OCI-LY7 (cell line): ENCODE measurements around the gene SRD5A3. TPM values are rescaled to one million over a fixed set of nuclear protein-coding genes. Genes with fewer than 3 reads are reported as not detected.
A peak's percentile ranks its signal among the peaks of the same experiment; 100 is the strongest.

ENCODE experiments used
- BruUV-seq: library from RNA; stranded (reverse); fragments of 400-500 nt; replicated peaks from 2 replicates; lab custom pipeline; 2021; lab: Mats Ljungman, UMichigan
- CTCF ChIA-PET: fragments of 300-600 bp; sonication (Branson Sonifier 250); formaldehyde crosslinking; loops from one replicate; lab custom pipeline; 2022; ENCODE audit warnings: antibody characterized with exemption; ENCODE audit not compliant: unreplicated experiment; lab: Charles Lee
- POLR2A ChIA-PET: fragments of 300-600 bp; sonication (Branson Sonifier 250); formaldehyde crosslinking; loops from one replicate; lab custom pipeline; 2022; ENCODE audit warnings: antibody characterized with exemption; lab: Charles Lee
- DNase-seq: peaks from one replicate; pipeline ENCODE4 v3.0.0-alpha.2; 2015; ENCODE audit warnings: low spot score
- H2AFZ ChIP-seq: fragments of 200-600 bp; sonication (generic), shearing (Covaris generic); 2 replicates; pipeline ENCODE4 v1.6.1; 2014; ENCODE audit warnings: mild to moderate bottlenecking, antibody characterized with exemption, low read length, moderate library complexity
- H3K27ac ChIP-seq: fragments of 200-600 bp; sonication (generic); 2 replicates; pipeline ENCODE4 v1.5.1; 2014; ENCODE audit warnings: mixed run types, low read depth, mild to moderate bottlenecking, moderate library complexity, low read length, inconsistent platforms; ENCODE audit not compliant: poor library complexity, severe bottlenecking
- H3K36me3 ChIP-seq: fragments of 200-600 bp; sonication (generic); 2 replicates; pipeline ENCODE4 v1.6.1; 2014; ENCODE audit warnings: mild to moderate bottlenecking, antibody characterized with exemption, low read length, moderate library complexity, mixed read lengths; ENCODE audit not compliant: insufficient read depth
- H3K4me1 ChIP-seq: fragments of 200-600 bp; sonication (generic); 2 replicates; pipeline ENCODE4 v1.5.1; 2014; ENCODE audit warnings: mild to moderate bottlenecking, low read length; ENCODE audit not compliant: insufficient read depth, poor library complexity, severe bottlenecking
- H3K4me2 ChIP-seq: fragments of 200-600 bp; sonication (generic); 2 replicates; pipeline ENCODE4 v1.6.1; 2014; ENCODE audit warnings: mild to moderate bottlenecking, low read length
- H3K4me3 ChIP-seq: fragments of 200-600 bp; sonication (generic); 2 replicates; pipeline ENCODE4 v1.5.1; 2014; ENCODE audit warnings: mild to moderate bottlenecking, low read depth, low read length; ENCODE audit not compliant: poor library complexity, severe bottlenecking
- H3K79me2 ChIP-seq: fragments of 200-600 bp; sonication (generic); 2 replicates; pipeline ENCODE4 v1.6.1; 2016; ENCODE audit warnings: low read depth, mild to moderate bottlenecking, low read length, moderate library complexity, mixed read lengths; ENCODE audit not compliant: insufficient read depth
- H3K9me2 ChIP-seq: fragments of 200-600 bp; sonication (generic); 2 replicates; pipeline ENCODE4 v1.6.1; 2016; ENCODE audit warnings: mild to moderate bottlenecking, low read length, mixed read lengths; ENCODE audit not compliant: insufficient read depth
- H3K9me3 ChIP-seq: fragments of 200-600 bp; sonication (generic); 2 replicates; pipeline ENCODE4 v1.6.1; 2014; ENCODE audit warnings: mild to moderate bottlenecking, mixed run types, low read length, mixed read lengths
- H4K20me1 ChIP-seq: fragments of 200-600 bp; sonication (generic); 2 replicates; pipeline ENCODE4 v1.6.1; 2014; ENCODE audit warnings: mild to moderate bottlenecking, antibody characterized with exemption, low read length, moderate library complexity, mixed read lengths; ENCODE audit not compliant: insufficient read depth
- CTCF ChIP-seq: fragments of 200-600 bp; sonication (generic); conservative IDR thresholded peaks from 2 replicates; pipeline ENCODE4 v1.5.1; 2014; ENCODE audit warnings: mild to moderate bottlenecking, antibody characterized with exemption, low read length, moderate library complexity, mixed read lengths
- EZH2phosphoT487 ChIP-seq: fragments of 200-600 bp; sonication (generic); IDR thresholded peaks from 2 replicates; pipeline ENCODE4 v1.6.1; 2018; ENCODE audit warnings: low read depth, borderline replicate concordance, mild to moderate bottlenecking, mixed run types, antibody characterized with exemption, low read length, moderate library complexity, mixed read lengths
- intact Hi-C: fragments of 100-400 bp; cut with micrococcal nuclease; formaldehyde crosslinking; loops from one replicate; pipeline ENCODE4 v1.10.0; 2022; ENCODE audit not compliant: unreplicated experiment
- total RNA-seq, 2 experiments: library from RNA; depleted of rRNA in 1 of 2; stranded (reverse); fragments of >200 nt in 1 of 2; shearing (Covaris generic) in 1 of 2; gene quantifications; 2 replicates each; pipeline ENCODE4 v1.2.3, GENCODE V29; 2014 to 2022

The SRD5A3 gene
- total RNA-seq, 2 experiments from 2014 or later, result 3.9 to 15.3 TPM

- POLR2A ChIA-PET, result interaction anchor here (1.1 to 2.0 kb wide), 4 partner anchors 8 to 28 kb away, joined by 3 to 15 read pairs (median 6); no protein-coding TSS in a partner anchor
- no TSS peak for BruUV-seq
Measured at GRCh38 chr4:55386840-55387239, 40.8 kb downstream of the SRD5A3 start.

GRCh38 chr4:55393461-55394320 is 47.6 kb downstream of the SRD5A3 start:
- TF ChIP-seq EZH2phosphoT487, result no peak
- TF ChIP-seq CTCF, result no peak
- intact Hi-C loops, result loop anchor here (10.0 kb wide), 2 partner anchors 651 to 1041 kb away; partner anchors contain the start of genes PAICS and PPAT
- H2AFZ ChIP-seq, result peak overlapping the region; percentile 59; the same call in 1 of the 2 replicates

More at GRCh38 chr4:55386840-55387239, 40.8 kb downstream of the SRD5A3 start:
- Histone ChIP-seq H3K79me2 (no peaks in the 10 kb centered on the region), H4K20me1 (no peaks in the 10 kb centered on the region), H3K4me3 (no peak overlapping the region), H3K4me1 (peaks cover 12% of the 10 kb centered on the region), H3K36me3 (no peaks in the 10 kb centered on the region), H3K27ac (no peak overlapping the region), H3K9me3 (no peaks in the 10 kb centered on the region), H2AFZ (peak overlapping the region; percentile 84; the same call in 1 of the 2 replicates), H3K9me2 (no peaks in the 10 kb centered on the region), H3K4me2 (0 out of 2 replicates have a peak overlapping the region, but pooled peaks have one; percentile 31)
- intact Hi-C loops, result no loop called here
- no peak for DNase-seq
- TF ChIP-seq EZH2phosphoT487 (no peak), CTCF (no peak)
- CTCF ChIA-PET, result interaction anchor here (0.6 kb wide), 1 partner anchor 58 kb away, joined by 3 read pairs; no protein-coding TSS in a partner anchor

More at GRCh38 chr4:55393461-55394320, 47.6 kb downstream of the SRD5A3 start:
- Histone ChIP-seq H3K4me3 (peak overlapping the region; percentile 10), H3K9me2 (no peaks in the 10 kb centered on the region), H3K9me3 (no peaks in the 10 kb centered on the region), H3K4me2 (peak overlapping the region; percentile 58), H3K4me1 (peaks cover 30% of the 10 kb centered on the region), H3K79me2 (peaks cover 28% of the 10 kb centered on the region), H4K20me1 (peaks cover 22% of the 10 kb centered on the region), H3K27ac (peak overlapping the region; percentile 49), H3K36me3 (peaks cover 23% of the 10 kb centered on the region)
- ChIA-PET CTCF (no interaction called here), POLR2A (interaction anchor here (0.5 to 3.4 kb wide), 12 partner anchors 10 to 460 kb away, joined by 3 to 25 read pairs (median 4); partner anchors contain the start of genes CLOCK and SRD5A3)
- DNase-seq, result peak; percentile 71
- no TSS peak for BruUV-seq
